OCI-LY3 (cell line): ENCODE data around the gene TAPT1.

Source experiments
- H2AFZ ChIP-seq: fragments of 200-600, 300-600 bp; shearing (Covaris generic); 2 replicates; pipeline ENCODE4 v1.6.0; 2014; ENCODE audit warnings: antibody characterized with exemption, low read depth, low read length
- H3K27ac ChIP-seq: fragments of 200-600, 300-600 bp; sonication (generic); 2 replicates; pipeline ENCODE4 v1.5.1; 2014; ENCODE audit warnings: mild to moderate bottlenecking, low read length, moderate library complexity, mixed read lengths
- H3K27me3 ChIP-seq: fragments of 200-600, 300-600 bp; sonication (generic); 2 replicates; pipeline ENCODE4 v1.6.1; 2014; ENCODE audit warnings: low read depth, low read length, mixed read lengths
- H3K36me3 ChIP-seq: fragments of 200-600, 300-600 bp; sonication (generic); replicated peaks from 2 replicates; pipeline ENCODE3; 2014; ENCODE audit warnings: low read depth, low read length, mixed read lengths
- H3K4me1 ChIP-seq: fragments of 300-600, 200-600 bp; sonication (generic); 2 replicates; pipeline ENCODE4 v1.6.1; 2014; ENCODE audit warnings: low read length, mixed read lengths
- H3K4me2 ChIP-seq: fragments of 200-600, 300-600 bp; sonication (generic); 2 replicates; pipeline ENCODE4 v1.6.1; 2014; ENCODE audit warnings: low read length, mixed read lengths
- H3K4me3 ChIP-seq: fragments of 300-600, 200-600 bp; sonication (generic); 2 replicates; pipeline ENCODE4 v1.5.1; 2014; ENCODE audit warnings: antibody characterized with exemption, mild to moderate bottlenecking, low read length, moderate library complexity
- H3K79me2 ChIP-seq: fragments of 300-600, 200-600 bp; shearing (Covaris generic); 2 replicates; pipeline ENCODE4 v1.6.1; 2014; ENCODE audit warnings: mild to moderate bottlenecking, low read length, mixed read lengths
- H3K9ac ChIP-seq: fragments of 300-600, 200-600 bp; shearing (Covaris generic); 2 replicates; pipeline ENCODE4 v1.6.0; 2014; ENCODE audit warnings: mild to moderate bottlenecking, low read length, moderate library complexity
- H3K9me3 ChIP-seq: fragments of 200-600, 300-600 bp; shearing (Covaris generic); 2 replicates; pipeline ENCODE4 v1.6.1; 2014; ENCODE audit warnings: low read length, mixed read lengths; ENCODE audit not compliant: insufficient read depth
- H4K20me1 ChIP-seq: fragments of 200-600, 300-600 bp; sonication (generic); 2 replicates; pipeline ENCODE4 v1.6.1; 2016; ENCODE audit warnings: low read length, mixed read lengths; ENCODE audit not compliant: insufficient read depth
- CTCF ChIP-seq: fragments of 200-600, 300-600 bp; sonication (generic); IDR thresholded peaks from 2 replicates; pipeline ENCODE4 v1.5.1; 2014; ENCODE audit warnings: antibody characterized with exemption, low read length, low read depth
- EZH2phosphoT487 ChIP-seq: fragments of 200-600 bp; shearing (Covaris generic); IDR thresholded peaks from 2 replicates; pipeline ENCODE4 v1.6.1; 2018; ENCODE audit warnings: antibody characterized with exemption, mixed run types, low read depth

Gene TAPT1

GRCh38 chr4:16238327-16238726, 12.1 kb upstream of the TAPT1 start:
- Histone ChIP-seq H3K79me2 (no peaks in the 10 kb centered on the region), H2AFZ (no peak overlapping the region)

GRCh38 chr4:16237715-16238114, 11.4 kb upstream of the TAPT1 start:
- no peak for TF ChIP-seq CTCF
- TF ChIP-seq EZH2phosphoT487 = no peak
- 0 out of 2 replicates have a peak, but pooled peaks cover 4% of the 10 kb centered on the region for H3K27me3 ChIP-seq
- H3K27ac ChIP-seq = no peak overlapping the region
- no peak overlapping the region for H2AFZ ChIP-seq
- H4K20me1 ChIP-seq = no peaks in the 10 kb centered on the region
- no peaks in the 10 kb centered on the region for H3K9me3 ChIP-seq
- H3K36me3 ChIP-seq = no peaks in the 10 kb centered on the region
- no peaks in the 10 kb centered on the region for H3K79me2 ChIP-seq
- H3K4me1 ChIP-seq = no peaks in the 10 kb centered on the region
- no peak overlapping the region for H3K4me3 ChIP-seq
- H3K9ac ChIP-seq = no peak overlapping the region
- no peak overlapping the region for H3K4me2 ChIP-seq

More at GRCh38 chr4:16238327-16238726, 12.1 kb upstream of the TAPT1 start:
- H3K9me3 ChIP-seq = no peaks in the 10 kb centered on the region
- no peak overlapping the region for H3K27ac ChIP-seq
- TF ChIP-seq CTCF (no peak), EZH2phosphoT487 (no peak)
- H3K27me3 ChIP-seq = 0 out of 2 replicates have a peak, but pooled peaks cover 4% of the 10 kb centered on the region
- no peak overlapping the region for H3K4me3 ChIP-seq
- no peak overlapping the region for H3K4me2 ChIP-seq
- no peaks in the 10 kb centered on the region for H4K20me1 ChIP-seq
- no peaks in the 10 kb centered on the region for H3K4me1 ChIP-seq
- H3K9ac ChIP-seq = no peak overlapping the region
- no peaks in the 10 kb centered on the region for H3K36me3 ChIP-seq

GRCh38 chr4:16236402-16237023, 10.2 kb upstream of the TAPT1 start:
- Histone ChIP-seq H3K79me2 (no peaks in the 10 kb centered on the region), H3K9ac (no peak overlapping the region), H3K9me3 (no peaks in the 10 kb centered on the region), H3K4me2 (no peak overlapping the region), H3K27me3 (0 out of 2 replicates have a peak, but pooled peaks cover 4% of the 10 kb centered on the region), H4K20me1 (no peaks in the 10 kb centered on the region), H3K27ac (no peak overlapping the region), H2AFZ (no peak overlapping the region), H3K36me3 (no peaks in the 10 kb centered on the region), H3K4me1 (no peaks in the 10 kb centered on the region), H3K4me3 (no peak overlapping the region)
- TF ChIP-seq EZH2phosphoT487 (no peak), CTCF (no peak)

GRCh38 chr4:16235209-16235608, 8.9 kb upstream of the TAPT1 start:
- Histone ChIP-seq H3K27ac (no peak overlapping the region), H2AFZ (no peak overlapping the region), H3K9me3 (no peaks in the 10 kb centered on the region)

More at GRCh38 chr4:16235209-16235608, 8.9 kb upstream of the TAPT1 start:
- H4K20me1 ChIP-seq = no peaks in the 10 kb centered on the region
- H3K9ac ChIP-seq = no peak overlapping the region
- no peak overlapping the region for H3K4me3 ChIP-seq
- TF ChIP-seq CTCF (no peak), EZH2phosphoT487 (no peak)
- no peaks in the 10 kb centered on the region for H3K79me2 ChIP-seq
- H3K36me3 ChIP-seq = no peaks in the 10 kb centered on the region
- no peaks in the 10 kb centered on the region for H3K4me1 ChIP-seq
- H3K4me2 ChIP-seq = no peak overlapping the region
- 0 out of 2 replicates have a peak, but pooled peaks cover 4% of the 10 kb centered on the region for H3K27me3 ChIP-seq
